ENCODE measurements around the gene DTYMK.

DNA sequence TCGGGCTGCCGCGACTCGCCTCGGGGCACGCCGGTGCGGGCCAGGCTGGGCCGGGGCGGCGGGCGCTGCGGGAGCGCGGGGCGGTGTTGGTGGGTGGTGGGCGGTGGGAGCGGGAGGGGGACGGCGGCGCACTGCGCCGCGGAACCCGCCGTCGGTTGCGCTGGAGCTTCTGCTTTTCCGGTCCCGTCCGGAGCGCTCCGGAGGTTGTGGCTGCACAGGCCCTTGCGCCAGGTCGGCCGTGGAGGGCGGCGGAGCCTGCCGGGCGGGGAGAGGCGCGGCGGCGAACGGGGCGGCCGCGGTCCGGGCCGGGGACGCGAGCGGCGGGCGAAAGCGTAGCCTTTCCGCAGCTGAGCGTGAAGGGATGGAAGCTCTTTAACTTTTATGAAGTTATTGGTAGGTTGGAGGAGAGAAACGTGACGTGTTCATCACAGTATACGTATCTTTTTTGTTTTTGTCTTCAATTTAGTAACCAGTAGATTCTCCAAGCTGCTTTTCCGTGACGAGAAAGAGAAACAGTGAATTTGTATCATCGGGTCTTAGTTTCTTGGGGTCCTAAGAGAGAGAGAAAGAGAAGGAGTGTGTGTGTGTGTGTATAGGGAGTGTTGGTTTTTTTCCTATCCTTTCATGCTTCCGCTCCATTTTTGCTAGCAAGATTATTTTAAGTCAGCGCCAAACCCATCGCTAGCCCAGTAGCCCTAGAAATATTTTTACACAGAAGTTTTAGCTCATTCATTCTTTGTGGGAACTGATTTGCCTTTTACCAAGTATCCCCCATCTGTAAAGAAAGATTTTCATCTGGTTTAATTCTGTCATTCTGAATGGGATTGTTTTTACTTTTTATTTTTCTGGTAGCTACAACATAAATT is 48.6 kb downstream of the DTYMK start:
- TF ChIP-seq POLR2A (IDR thresholded peaks at IDR 0.05; ENCODE audit: low read depth, low read length) (no peak), POU2F2 (IDR thresholded peaks at IDR 0.05; ENCODE audit: low read depth, low read length) (no peak)
